NOMO-1 treated with DMSO at 0.1 percent for 48 hours (cell line): Measurements from ENCODE around the gene WBP1L.
"Not testable (repeated sequence)": the region's sequence is repeated elsewhere in the genome, so short reads cannot be mapped to it uniquely, and the experiment has no call there.

ENCODE experiments used
- DNase-seq: peaks from one replicate; lab custom pipeline; 2025; ENCODE audit not compliant: unreplicated experiment; lab: John Stamatoyannopoulos, UW

Gene WBP1L

DNA sequence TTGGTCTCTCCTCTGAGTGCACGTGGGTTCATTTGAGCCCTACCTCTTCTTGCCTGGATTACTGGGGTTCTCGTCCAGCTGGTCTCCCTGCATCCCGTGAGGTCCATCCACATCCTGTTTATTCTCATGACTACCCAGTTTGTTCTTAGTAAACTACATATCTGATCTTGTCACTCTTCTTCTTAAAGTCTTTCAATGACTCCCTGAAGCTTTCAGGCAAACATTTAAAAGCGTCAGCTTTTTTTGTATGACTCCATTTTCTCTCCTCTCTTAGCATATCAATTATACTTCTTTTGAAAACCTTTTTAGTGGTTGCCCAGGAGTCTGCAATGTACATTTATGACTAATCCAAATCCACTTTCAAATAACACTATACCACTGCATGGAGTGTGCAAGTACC, 21.8 kb upstream of the WBP1L start:
- DNase-seq = no peak

DNA sequence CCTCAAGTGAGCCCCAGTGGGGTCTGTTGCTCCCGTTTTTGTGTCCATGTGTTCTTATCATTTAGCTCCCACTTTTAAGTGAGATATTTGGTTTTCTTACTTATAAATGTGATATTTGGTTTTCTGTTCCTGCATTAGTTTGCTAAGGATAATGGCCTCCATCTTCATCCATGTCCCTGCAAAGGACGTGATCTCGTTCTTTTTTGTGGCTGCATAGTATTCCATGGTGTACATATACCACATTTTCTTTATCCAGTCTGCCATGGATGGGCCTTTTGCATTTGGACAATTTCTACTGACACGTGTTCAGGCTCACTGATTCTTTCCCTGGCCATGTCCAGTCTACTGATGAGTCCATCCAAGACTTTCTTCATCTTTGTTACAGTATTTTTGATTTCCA, 19.8 kb upstream of the WBP1L start:
- DNase-seq = no peak

DNA sequence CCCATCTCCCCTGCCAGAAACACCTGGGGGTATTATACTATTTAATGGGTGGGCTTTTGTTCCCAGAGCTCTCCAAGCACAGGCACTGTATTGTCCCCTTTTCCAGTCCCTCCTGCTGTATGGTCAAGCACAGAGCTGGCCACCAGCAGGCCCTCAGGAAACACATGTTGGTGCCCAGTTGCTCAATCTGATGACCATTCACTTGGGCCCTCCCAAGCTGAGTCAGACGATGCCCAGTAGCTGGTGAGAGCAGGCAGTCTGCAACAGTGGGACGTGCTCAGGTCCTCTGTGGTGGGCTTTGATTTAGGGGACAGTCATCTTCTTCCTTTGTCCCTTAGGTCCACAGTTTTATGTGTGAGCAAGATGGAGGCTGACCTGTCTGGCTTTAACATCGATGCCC, 17.5 kb upstream of the WBP1L start:
- DNase-seq = no peak

DNA sequence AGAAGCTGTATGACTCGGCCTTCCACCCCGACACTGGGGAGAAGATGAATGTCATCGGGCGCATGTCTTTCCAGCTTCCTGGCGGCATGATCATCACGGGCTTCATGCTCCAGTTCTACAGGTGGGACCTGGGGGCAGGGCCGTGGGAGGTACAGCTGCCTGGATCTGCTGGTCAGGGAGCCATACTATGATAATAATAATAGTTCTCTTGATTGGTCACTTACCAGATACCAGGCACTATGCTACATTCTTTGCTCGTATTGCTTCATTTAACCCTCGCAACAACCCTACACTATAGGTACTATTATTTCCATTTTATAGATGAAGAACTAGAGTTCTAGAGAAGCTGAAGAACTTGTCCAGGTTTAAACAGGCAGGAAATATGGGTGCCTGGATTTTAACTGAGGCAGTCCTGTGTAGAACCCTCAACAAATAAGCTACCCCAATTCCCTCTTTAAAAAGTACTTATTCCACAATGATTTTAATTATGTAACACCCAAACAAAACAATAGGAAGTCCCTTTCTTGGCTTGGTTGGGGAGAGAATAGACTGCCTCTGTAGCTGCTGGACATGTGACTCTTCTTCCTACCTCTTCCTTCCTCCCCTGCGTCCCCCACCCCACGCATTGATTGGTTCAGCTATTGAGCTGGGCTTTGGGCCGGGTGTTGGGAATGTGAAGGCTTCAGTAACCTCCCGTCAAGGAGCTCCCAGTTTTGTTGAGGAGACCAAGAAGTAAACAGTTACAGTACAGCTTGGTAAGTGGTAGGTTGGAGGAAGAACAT, 16.5 kb upstream of the WBP1L start:
- no peak for DNase-seq

DNA sequence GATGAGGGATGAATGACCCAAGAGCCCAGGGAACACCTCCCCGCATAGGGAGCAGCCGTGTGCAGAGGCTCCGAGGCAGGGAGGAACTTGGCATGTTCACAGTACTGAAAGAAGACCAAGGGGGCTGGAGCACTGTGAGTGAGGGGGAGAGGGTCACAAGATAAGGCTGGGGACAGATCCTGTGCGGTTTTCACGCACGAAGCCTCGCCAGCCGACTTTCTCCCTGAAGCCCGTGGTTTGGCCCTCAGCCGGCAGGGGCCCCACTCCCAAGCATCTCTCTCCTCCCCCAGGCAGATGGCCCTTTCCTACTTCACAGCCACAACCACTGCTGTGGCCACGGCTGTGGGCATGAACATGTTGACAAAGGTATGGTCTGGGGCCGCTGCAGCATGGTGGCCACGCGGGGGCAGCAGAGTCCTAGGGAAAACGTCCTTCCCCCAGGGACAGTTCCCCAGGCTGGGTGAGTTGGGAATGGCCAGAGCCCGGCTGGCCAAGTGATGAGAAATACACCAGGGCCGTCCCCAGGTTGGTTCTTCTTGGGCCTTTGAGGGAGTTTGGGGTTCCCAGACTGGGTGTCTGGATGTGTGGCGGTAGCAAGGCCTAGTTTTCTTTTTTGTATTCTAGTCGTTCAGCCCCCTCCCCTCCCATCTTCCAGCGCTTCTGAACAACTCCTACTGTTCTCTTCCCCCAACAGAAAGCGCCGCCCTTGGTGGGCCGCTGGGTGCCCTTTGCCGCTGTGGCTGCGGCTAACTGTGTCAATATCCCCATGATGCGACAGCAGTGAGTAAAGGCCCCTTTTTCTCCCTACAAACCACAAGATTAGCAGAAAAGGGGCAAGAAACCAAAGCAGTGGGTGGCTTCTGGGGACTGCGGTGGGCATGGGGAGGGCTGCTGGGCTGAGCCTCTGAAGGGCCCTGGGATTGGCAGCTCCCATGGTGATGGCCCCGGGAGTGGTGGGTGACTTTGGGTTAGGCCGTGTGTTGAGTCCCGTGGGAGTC, 14.4 kb upstream of the WBP1L start:
- DNase-seq = peak; percentile 31

DNA sequence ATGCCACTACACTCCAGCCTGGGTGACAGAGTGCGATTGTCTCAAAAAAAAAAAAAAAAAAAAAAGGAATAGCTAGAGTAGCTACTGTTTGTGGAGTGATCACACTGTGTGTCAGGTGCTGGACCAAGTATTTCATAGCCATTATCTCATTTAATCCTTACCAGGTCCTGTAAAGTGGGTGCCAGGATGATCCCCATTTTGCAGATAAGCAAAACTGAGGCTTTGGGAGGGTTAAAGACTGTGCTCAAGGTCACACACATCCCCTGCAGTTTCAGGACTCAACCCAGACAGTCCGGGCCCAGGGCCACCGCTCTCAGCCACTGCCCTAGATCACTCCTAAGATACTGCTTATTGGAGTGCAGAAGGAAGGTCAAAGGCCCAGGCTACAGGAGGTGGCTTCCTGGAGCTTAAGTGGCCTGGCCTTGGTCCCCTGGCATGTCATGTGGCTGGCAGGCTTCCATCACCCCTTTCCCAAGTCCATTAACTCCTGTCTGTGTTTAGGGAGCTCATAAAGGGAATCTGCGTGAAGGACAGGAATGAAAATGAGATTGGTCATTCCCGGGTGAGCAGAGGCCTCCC, 12.4 kb upstream of the WBP1L start:
- no peak for DNase-seq

DNA sequence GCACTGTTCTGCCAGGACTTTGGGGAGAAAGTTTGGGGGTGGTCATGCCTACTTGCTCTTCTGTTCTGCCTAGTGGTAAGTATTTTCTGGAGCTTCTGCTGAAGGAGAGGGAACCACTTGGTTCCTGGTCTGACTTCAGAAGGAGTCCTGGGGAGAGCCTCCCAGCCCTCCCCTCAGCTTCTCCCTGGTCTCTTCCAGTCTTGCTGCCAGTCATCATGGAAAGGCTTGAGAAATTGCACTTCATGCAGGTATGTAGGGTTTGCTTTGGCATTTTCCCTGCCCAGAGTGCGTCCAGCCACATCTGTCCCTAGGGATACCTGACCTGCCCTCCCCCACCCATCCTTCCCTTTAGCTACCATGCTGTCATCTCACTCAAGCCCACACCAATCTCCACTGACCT, 11.1 kb upstream of the WBP1L start:
- no peak for DNase-seq

DNA sequence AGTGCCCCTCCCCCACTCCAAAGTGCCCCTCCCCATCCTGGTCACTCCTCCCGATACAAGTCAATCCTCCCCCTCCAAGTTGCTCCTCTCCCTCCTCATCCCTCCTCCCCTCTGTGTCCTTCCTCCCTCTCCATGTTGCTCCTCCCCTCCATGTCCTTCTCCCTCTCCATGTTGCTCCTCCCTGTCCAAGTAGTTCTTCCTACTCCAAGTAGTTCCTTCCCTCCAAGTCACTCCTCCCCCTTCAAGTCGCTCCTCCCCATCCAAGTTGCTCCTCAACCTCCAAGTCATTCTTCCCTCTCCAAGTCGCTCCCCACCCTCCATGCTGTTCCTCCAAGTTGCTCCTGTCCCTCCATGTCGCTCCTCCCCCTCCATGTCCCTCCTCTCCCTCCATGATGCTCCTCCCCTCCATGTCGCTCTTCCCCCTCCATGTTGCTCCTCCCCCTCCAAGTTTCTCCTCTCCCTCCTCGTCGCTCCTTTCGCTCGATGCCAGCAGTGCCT, 8.6 kb upstream of the WBP1L start:
- no peak for DNase-seq

DNA sequence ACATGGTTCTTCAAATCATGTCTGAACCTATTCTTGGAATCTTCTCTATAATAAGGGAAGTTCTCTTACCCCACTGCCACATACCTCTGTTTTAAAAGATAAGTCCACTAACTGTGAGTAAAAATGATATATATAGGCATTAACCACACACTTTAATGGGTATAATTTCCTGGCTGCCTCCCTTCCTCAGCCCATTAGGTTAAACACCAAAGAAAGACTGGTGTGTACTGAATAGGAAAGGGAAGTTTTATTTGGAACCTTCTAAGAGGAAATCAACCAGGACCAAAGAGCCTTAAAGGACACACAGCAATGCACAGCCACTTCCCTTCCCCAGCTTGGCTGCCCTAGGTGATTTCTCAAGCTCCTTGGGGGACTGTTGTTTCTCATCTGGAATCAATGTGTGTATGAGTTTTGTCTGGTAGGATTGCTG, 5.0 kb upstream of the WBP1L start:
- DNase-seq = peak; percentile 75

DNA sequence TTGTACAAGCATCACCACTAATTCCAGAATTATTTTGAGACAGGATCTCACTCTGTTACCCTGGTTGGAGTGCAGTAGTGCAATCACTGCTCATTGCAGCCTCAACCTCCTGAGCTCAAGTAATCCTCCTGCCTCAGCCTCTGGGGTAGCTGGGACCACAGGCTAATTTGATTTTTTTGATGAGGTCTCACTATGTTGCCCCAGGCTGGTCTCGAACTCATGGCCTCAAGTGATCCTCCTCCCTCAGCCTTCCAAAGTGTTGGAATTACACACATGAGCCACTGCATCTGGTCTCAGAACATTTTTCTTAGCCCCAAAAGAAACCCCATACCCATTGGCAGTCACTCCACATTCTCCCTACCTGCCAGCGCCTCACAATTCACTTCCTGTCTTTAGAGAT, 3.5 kb upstream of the WBP1L start:
- DNase-seq = no peak

DNA sequence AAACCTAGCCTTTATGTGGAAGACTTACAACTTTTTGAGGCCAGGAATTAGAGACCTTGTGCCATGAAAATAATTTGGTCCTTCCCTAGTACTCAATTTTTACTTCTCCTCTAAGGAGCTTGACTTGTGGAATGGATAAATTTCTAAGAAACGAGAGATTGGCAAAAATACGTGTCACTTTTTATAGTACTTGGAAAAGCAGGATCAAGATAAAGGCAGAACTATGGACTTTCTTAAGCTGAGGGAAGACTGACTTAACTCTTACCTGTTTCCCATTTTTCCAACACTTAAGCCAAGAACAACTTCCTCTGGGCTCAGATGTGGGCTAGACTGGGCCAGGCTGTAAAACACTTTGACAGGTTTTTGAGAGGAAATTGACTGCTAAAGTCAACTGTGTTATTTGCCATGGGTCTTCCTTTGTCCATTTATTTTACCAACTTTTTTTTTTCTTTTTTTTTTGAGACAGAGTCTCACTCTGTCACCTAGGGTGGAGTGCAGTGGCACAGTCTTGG, 2.0 kb upstream of the WBP1L start:
- no peak for DNase-seq

DNA sequence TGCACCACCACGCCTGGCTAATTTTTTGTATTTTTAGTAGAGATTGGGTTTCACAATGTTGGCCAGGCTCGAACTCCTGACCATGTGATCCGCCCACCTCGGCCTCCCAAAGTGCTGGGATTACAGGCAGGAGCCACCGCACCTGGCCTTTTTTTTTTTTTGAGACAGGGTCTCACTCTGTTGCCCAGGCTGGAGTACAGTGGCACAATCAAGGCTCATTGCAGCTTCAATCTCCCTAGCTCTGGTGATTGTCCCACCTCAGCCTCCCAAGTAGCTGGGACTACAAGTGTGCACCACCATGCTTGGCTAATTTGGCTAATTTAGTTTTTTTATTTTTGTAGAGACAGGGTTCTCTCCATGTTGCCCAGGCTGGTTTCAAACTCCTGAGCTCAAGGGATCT, 1.4 kb upstream of the WBP1L start:
- not testable (repeated sequence) for DNase-seq

DNA sequence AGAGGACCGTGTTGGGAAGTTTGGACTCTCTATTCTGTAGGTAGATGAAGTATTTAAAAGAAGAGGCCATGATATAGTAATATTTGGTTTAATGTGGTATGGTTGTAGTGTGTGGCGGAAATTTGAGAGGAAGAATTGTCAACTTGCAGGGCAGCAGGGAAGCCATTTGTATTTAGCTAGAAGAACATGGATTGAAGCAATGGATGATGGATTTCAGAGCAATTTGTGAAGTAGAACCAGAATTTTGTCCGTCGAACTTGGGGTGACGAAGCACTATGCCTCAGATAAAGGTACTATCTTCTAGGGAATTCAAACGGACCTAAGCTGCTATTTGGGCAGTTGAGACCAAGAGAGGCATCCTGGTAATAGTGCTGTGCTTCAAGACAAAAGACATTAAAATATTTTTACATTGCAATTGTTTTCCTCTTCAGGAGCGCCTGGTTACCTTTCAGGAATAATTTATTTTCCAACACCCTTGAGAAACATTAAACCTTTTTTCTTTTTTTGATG, 615 bp upstream of the WBP1L start:
- DNase-seq = no peak

DNA sequence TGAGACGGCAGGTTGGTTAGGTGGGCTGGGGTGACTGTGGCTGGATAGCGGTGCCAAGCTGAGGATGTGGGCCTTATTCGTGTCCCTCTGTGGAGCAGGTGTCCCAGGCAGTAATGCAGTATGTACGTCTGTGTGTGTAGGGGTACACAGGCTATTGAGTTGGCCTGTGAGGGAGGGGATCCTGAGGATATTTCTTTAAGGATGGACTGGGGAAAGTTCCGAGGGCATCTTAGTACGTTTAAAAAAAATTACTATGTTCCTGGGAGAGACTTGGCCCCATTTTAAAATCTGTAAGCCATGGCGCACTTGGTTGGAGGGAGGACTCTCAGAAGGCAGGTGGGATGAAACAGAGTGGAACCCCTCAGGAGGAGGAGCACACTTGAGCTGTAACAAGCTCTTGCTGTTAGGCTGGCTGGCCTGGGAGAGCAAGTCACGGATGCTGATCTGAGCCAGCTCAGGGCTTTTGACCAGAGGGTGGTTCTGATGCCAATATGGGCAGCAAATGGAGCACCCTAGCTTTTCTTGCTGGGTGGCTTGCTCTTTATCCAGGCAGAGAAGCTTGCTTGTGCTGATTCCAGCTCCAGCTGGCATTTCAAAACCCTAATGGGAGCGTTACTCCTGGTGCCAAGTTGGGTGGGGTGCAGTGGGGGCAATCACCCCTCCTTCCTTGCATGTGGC, 765 bp downstream of the WBP1L start:
- no peak for DNase-seq

DNA sequence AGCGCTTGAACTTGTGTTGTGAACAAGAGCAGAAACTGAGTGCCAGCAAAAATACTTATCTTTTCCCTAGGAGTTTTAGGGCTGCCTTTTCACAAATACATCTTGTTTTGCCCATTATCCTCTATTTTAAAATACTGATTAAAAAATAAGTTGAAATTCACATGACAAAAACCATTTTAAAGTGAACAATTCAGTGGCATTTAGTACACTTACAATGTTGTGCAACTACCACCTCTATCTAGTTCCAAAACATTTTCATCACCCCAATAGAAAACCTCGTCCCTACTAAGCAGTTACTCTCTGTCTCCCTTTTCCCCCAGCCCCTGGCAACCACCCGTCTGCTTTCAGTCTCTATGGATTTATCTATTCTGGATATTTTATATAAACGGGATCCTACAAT, 1.4 kb downstream of the WBP1L start:
- no peak for DNase-seq

DNA sequence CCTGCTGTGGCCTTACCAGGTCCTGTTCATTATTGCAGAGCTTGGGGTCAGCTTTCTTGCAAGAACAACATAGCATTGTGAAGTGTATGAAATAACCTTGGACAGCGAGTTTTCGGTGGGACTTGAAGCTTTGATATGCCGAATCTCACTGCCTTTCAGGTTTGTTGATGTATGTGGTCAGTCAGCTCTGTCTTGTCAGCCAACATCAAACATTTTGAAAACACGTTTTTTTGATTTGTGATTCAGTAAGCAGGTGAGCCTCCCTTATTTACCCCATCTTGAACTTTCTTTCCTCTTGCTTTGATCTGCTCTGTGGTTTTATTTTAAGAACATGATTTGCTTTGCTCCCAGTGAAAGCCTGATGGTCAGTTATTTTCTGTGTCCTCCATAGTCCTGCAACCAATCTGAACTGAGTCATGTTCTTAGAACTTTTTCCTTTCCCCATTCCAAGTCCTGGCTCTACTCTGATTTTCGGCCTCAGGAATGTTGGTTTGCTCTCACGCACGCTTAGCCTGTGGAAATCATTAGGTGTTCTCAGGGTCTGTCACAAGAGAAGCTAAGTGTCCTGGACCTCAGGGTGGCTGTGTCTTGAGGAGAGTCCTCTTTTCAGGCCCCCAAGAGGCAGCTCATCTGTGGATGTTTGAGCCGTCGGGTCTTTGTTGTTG, 8.7 kb downstream of the WBP1L start:
- no peak for DNase-seq

DNA sequence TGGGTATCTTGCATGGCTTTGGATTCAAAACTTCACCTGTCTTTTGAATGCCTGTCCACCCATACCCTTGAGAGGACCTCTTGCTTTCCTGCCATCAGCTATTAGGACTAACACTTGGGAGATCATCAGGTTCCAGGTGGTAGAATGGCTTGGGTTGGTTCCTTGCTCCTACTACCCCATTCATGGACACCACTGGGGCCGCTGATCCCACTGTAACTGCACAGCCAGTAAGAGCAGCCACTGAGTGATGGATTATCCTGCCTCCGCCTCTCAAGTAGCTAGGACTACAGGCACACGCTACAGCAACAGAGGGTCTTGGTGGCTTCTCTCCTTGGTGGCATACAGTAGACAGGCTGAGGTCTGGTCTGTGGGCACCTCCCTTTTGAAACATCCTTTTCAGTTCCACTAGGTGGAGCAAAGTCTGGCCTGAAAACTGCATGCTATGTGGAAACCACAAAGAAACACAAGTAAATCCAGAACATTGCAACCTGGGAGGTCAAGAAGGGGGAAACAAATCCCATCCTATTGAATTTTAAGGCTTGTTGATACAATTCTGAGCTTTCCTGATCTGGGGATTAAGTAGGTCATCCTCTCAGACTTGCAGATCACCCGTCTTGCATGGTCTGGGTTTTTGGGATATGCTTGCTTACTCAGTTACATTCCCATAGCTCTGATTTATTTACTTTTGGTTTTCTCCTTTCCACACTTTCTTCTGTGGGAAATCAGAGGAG, 9.4 kb downstream of the WBP1L start:
- DNase-seq = peak; percentile 63

DNA sequence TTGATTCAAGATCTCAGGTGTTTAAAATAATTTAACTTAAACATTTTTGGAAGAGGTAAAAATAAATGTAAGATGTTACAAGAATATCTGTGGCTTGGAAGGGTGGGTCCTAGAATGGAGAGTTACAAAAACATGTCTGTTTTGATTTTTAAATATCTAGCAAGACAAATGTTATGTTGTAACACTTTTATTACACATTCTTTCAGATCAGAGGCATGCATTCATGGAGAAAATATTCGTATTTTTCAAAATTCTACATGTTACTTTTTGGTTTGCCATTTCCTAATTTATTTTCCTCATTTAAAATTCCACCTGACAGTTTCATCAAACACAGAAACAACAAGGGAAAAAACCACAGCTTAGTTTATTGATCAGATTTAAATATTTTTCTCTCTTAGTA, 10.0 kb downstream of the WBP1L start:
- no peak for DNase-seq

DNA sequence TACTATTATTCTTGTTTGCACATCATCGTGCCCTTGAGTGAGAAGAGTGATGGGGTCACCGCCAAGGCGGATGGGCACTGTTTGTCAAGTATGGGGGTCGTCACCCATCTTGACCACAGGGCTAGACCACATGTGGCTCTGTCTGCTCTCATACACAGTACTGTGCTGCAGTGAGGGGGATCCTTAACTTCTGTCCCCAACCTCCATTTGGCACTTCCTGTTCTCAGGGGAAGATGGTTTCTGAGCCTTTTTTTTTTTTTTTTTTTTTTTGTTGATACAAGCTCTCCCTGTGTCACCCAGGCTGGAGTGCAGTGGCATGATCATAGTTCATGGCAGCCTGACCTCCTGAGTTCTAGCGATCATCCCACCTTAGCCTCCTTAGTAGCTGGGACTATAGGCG, 13.6 kb downstream of the WBP1L start:
- DNase-seq = no peak
